Measurements from ENCODE around the gene MIEN1. TPM values are rescaled to one million over a fixed set of nuclear protein-coding genes. Genes with fewer than 3 reads are reported as not detected.

Gene MIEN1
- total and polyA plus RNA-seq, 2 of the 13 experiments (the other 11 are each of a cell fraction or from before 2014, with no cell fraction given), result 40.6 to 56.6 TPM

DNA sequence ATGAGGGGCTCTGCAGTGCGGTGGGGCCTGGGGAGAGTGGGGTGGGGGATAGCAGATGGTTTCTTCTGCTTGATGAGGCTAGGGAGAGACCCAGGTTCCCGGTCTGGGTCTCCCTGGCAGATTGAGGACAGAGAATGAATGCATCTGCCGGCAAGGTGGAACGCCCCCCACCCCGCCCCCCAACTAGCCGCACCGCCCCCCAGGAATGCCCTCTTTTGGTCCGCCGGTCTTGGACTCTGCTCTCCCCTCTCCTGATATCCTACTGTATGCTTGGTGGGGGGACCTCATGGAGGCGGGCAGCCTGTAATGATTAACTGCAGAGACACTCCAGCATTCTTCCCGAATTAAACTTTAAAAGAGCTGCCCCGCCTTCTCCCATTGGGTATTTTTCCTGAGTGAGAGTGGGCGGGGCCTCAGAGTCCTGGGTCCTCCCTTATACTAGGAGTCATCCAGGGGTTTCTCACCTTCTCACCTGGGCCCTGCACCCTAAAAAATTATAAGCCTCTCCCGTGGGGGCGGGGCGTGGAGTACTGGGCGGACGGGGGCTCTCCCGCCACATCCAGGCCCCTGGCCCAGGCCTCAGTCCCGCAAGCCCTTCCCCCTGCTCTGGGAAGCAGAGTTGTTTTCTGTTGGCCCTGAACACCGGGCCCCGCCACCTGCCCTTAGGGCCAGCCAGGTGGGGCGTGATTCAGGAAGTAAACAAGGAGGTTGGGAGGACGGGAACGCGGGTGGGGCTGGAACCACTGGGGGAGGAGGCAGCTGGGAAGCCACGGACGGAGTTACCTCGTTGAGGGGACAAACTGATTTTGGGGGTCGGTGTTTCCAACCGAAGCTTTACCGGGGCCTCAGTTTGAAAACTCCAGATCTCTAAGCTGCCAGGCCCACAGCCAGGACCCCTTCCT lies 8.9 kb upstream of the MIEN1 start (continued):
- TF ChIP-seq ZNF354B (CRISPR knock-in tag; IDR thresholded peaks at IDR 0.05) (no peak), KLF15 (CRISPR knock-in tag; IDR thresholded peaks at IDR 0.05; ENCODE audit: borderline replicate concordance) (no peak; the same call in 1 of the 2 replicates), NPAS2 (CRISPR knock-in tag; IDR thresholded peaks at IDR 0.05; ENCODE audit: borderline replicate concordance) (no peak), NR2F6 (IDR thresholded peaks at IDR 0.05) (no peak; the same call in 1 of the 2 replicates), NR2F6 (CRISPR knock-in tag; IDR thresholded peaks at IDR 0.05) (peak; percentile 77; the same call in 1 of the 2 replicates), ZNF547 (CRISPR knock-in tag; IDR thresholded peaks at IDR 0.05) (peak; percentile 53; the same call in 1 of the 2 replicates), ZNF124 (CRISPR knock-in tag; IDR thresholded peaks at IDR 0.05) (peak; percentile 21; the same call in 1 of the 2 replicates), ZNF737 (CRISPR knock-in tag; IDR thresholded peaks at IDR 0.05; ENCODE audit: borderline replicate concordance) (no peak), NR2C2 (CRISPR knock-in tag; IDR thresholded peaks at IDR 0.05; ENCODE audit: borderline replicate concordance) (peak; percentile 68; the same call in 1 of the 2 replicates), ZNF569 (CRISPR knock-in tag; IDR thresholded peaks at IDR 0.05; ENCODE audit: borderline replicate concordance) (no peak), ZNF672 (CRISPR knock-in tag; IDR thresholded peaks at IDR 0.05) (no peak), MED1 (CRISPR knock-in tag; IDR thresholded peaks at IDR 0.05) (peak; percentile 93), ZNF777 (CRISPR knock-in tag; IDR thresholded peaks at IDR 0.05) (no peak; the same call in 1 of the 2 replicates), SUZ12 (IDR thresholded peaks at IDR 0.05; ENCODE audit: low read depth, low read length) (no peak), RFX5 (IDR thresholded peaks at IDR 0.05; ENCODE audit: low read depth, low read length) (no peak), ZBTB7A (CRISPR knock-in tag; IDR thresholded peaks at IDR 0.05) (peak; percentile 87), ZNF775 (CRISPR knock-in tag; IDR thresholded peaks at IDR 0.05; ENCODE audit: borderline replicate concordance) (peak; percentile 47; the same call in 1 of the 2 replicates), EHMT2 (IDR thresholded peaks at IDR 0.05; ENCODE audit: borderline replicate concordance, low read depth, low read length) (no peak), HNRNPK (IDR thresholded peaks at IDR 0.05; ENCODE audit: low read depth, low read length, poor library complexity, severe bottlenecking) (no peak), ZNF615 (CRISPR knock-in tag; IDR thresholded peaks at IDR 0.05; ENCODE audit: borderline replicate concordance) (no peak), PAX8 (CRISPR knock-in tag; IDR thresholded peaks at IDR 0.05; ENCODE audit: borderline replicate concordance) (0 out of 2 replicates have a peak, but pooled peaks have one; percentile 14), ZIK1 (CRISPR knock-in tag; IDR thresholded peaks at IDR 0.05; ENCODE audit: borderline replicate concordance, low read depth) (peak; percentile 48; the same call in 1 of the 2 replicates)
- TF ChIP-seq, protein P1, sequence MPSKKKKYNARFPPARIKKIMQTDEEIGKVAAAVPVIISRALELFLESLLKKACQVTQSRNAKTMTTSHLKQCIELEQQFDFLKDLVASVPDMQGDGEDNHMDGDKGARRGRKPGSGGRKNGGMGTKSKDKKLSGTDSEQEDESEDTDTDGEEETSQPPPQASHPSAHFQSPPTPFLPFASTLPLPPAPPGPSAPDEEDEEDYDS (CRISPR knock-in tag; IDR thresholded peaks at IDR 0.05), result peak; percentile 96
- TF ChIP-seq, protein P2, sequence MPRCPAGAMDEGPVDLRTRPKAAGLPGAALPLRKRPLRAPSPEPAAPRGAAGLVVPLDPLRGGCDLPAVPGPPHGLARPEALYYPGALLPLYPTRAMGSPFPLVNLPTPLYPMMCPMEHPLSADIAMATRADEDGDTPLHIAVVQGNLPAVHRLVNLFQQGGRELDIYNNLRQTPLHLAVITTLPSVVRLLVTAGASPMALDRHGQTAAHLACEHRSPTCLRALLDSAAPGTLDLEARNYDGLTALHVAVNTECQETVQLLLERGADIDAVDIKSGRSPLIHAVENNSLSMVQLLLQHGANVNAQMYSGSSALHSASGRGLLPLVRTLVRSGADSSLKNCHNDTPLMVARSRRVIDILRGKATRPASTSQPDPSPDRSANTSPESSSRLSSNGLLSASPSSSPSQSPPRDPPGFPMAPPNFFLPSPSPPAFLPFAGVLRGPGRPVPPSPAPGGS (CRISPR knock-in tag; IDR thresholded peaks at IDR 0.05), result peak; percentile 83
- TF ChIP-seq, protein P3, sequence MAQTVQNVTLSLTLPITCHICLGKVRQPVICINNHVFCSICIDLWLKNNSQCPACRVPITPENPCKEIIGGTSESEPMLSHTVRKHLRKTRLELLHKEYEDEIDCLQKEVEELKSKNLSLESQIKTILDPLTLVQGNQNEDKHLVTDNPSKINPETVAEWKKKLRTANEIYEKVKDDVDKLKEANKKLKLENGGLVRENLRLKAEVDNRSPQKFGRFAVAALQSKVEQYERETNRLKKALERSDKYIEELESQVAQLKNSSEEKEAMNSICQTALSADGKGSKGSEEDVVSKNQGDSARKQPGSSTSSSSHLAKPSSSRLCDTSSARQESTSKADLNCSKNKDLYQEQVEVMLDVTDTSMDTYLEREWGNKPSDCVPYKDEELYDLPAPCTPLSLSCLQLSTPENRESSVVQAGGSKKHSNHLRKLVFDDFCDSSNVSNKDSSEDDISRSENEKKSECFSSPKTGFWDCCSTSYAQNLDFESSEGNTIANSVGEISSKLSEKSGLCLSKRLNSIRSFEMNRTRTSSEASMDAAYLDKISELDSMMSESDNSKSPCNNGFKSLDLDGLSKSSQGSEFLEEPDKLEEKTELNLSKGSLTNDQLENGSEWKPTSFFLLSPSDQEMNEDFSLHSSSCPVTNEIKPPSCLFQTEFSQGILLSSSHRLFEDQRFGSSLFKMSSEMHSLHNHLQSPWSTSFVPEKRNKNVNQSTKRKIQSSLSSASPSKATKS (CRISPR knock-in tag; IDR thresholded peaks at IDR 0.05), result no peak
- TF ChIP-seq, protein P4, sequence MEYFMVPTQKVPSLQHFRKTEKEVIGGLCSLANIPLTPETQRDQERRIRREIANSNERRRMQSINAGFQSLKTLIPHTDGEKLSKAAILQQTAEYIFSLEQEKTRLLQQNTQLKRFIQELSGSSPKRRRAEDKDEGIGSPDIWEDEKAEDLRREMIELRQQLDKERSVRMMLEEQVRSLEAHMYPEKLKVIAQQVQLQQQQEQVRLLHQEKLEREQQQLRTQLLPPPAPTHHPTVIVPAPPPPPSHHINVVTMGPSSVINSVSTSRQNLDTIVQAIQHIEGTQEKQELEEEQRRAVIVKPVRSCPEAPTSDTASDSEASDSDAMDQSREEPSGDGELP (IDR thresholded peaks at IDR 0.05; ENCODE audit: borderline replicate concordance, low read depth), result peak; percentile 89

All from HepG2 (cell line).